HEK293 (cell line): ENCODE data around the gene ANKRD49.

Source experiments
- CTCF ChIP-seq: fragments of 450-650 bp; formaldehyde crosslinking; IDR thresholded peaks from 2 replicates; pipeline ENCODE4 v1.5.1; 2016; ENCODE audit warnings: missing biosample characterization, missing genetic modification characterization
- GLI2 ChIP-seq: fragments of 450-650 bp; formaldehyde crosslinking; IDR thresholded peaks from 2 replicates; pipeline ENCODE4; 2017; ENCODE audit warnings: missing biosample characterization, missing genetic modification characterization, low read depth, borderline replicate concordance
- KLF16 ChIP-seq: fragments of 450-650 bp; formaldehyde crosslinking; IDR thresholded peaks from 2 replicates; pipeline ENCODE4 v1.5.1; 2017; ENCODE audit warnings: missing biosample characterization, missing genetic modification characterization
- WT1 ChIP-seq: fragments of 450-650 bp; formaldehyde crosslinking; IDR thresholded peaks from 2 replicates; pipeline ENCODE4 v1.5.1; 2016; ENCODE audit warnings: missing biosample characterization, missing genetic modification characterization
- ZBTB21 ChIP-seq: fragments of 450-650 bp; formaldehyde crosslinking; IDR thresholded peaks from 2 replicates; pipeline ENCODE4 v1.5.1; 2017; ENCODE audit warnings: missing biosample characterization, missing genetic modification characterization
- ZNF133 ChIP-seq: fragments of 450-650 bp; formaldehyde crosslinking; IDR thresholded peaks from 2 replicates; pipeline ENCODE4 v1.5.1; 2016; ENCODE audit warnings: missing biosample characterization, missing genetic modification characterization
- ZNF274 ChIP-seq, 2 experiments: fragments of 200-500 bp in 1 of 2; fragments of 450-650 bp in 1 of 2; sonication (Bioruptor generic) in 1 of 2; formaldehyde crosslinking in 1 of 2; IDR thresholded peaks; 2 replicates each; pipeline versions ENCODE4 v1.5.1 to v1.6.1; 2014 to 2016; ENCODE audit warnings: borderline replicate concordance in 1 of 2, inconsistent platforms in 1 of 2, low read length in 1 of 2, missing biosample characterization in 1 of 2, missing genetic modification characterization in 1 of 2
- ZNF391 ChIP-seq: fragments of 450-650 bp; formaldehyde crosslinking; IDR thresholded peaks from 2 replicates; pipeline ENCODE4 v1.5.1; 2016; ENCODE audit warnings: low read depth, missing biosample characterization, missing genetic modification characterization, borderline replicate concordance
- ZNF580 ChIP-seq: fragments of 450-650 bp; formaldehyde crosslinking; IDR thresholded peaks from 2 replicates; pipeline ENCODE4 v1.5.1; 2016; ENCODE audit warnings: missing biosample characterization, missing genetic modification characterization
- ZNF639 ChIP-seq: fragments of 450-650 bp; formaldehyde crosslinking; IDR thresholded peaks from 2 replicates; pipeline ENCODE4 v1.5.1; 2016; ENCODE audit warnings: missing biosample characterization, missing genetic modification characterization

GRCh38 chr11:94549146-94549545 is 55.4 kb downstream of the ANKRD49 start:
- no peak for TF ChIP-seq CTCF
- no peak for TF ChIP-seq ZNF639 (tag by site-specific recombination)
- TF ChIP-seq ZNF274 (IDR thresholded peaks at IDR 0.05; ENCODE audit: low read length), result no peak
- no peak for TF ChIP-seq ZNF274 (tag by site-specific recombination; IDR thresholded peaks at IDR 0.05; ENCODE audit: borderline replicate concordance)
- no peak for TF ChIP-seq WT1 (tag by site-specific recombination)
- TF ChIP-seq ZNF580, result no peak
- TF ChIP-seq KLF16 (tag by site-specific recombination), result no peak
- no peak for TF ChIP-seq ZNF133 (tag by site-specific recombination)
- TF ChIP-seq ZNF391 (tag by site-specific recombination), result no peak
- TF ChIP-seq ZBTB21 (tag by site-specific recombination), result no peak
- no peak for TF ChIP-seq GLI2
